ENCODE measurements around the gene MPPED2.

Gene MPPED2

GRCh38 chr11:30481796-30482195 lies 104.4 kb downstream of the MPPED2 start:
- no peak for DNase-seq

- DNase-seq: no peak
These were observed 104.8 kb downstream of the MPPED2 start for GRCh38 chr11:30481330-30481729.

- no peak for DNase-seq
These were observed 106.3 kb downstream of the MPPED2 start for GRCh38 chr11:30479899-30480298.

GRCh38 chr11:30478923-30479322 lies 107.2 kb downstream of the MPPED2 start:
- DNase-seq: no peak

- DNase-seq: no peak
These were observed 109.1 kb downstream of the MPPED2 start for GRCh38 chr11:30477061-30477460.

GRCh38 chr11:30474151-30474954 lies 111.8 kb downstream of the MPPED2 start:
- DNase-seq: no peak

- no peak for DNase-seq
These were observed 114.9 kb downstream of the MPPED2 start for GRCh38 chr11:30471244-30471643.

GRCh38 chr11:30468881-30469280 lies 117.3 kb downstream of the MPPED2 start:
- DNase-seq: no peak

GRCh38 chr11:30467176-30467575 lies 119.0 kb downstream of the MPPED2 start:
- no peak for DNase-seq

- DNase-seq: no peak
These were observed 120.5 kb downstream of the MPPED2 start for GRCh38 chr11:30465623-30466022.

- no peak for DNase-seq
These were observed 121.0 kb downstream of the MPPED2 start for GRCh38 chr11:30465192-30465591.

- no peak for DNase-seq
These were observed 122.9 kb downstream of the MPPED2 start for GRCh38 chr11:30463266-30463665.

- no peak for DNase-seq
These were observed 123.7 kb downstream of the MPPED2 start for GRCh38 chr11:30462421-30462820.

GRCh38 chr11:30459821-30460220 lies 126.3 kb downstream of the MPPED2 start:
- DNase-seq: no peak

- no peak for DNase-seq
These were observed 126.8 kb downstream of the MPPED2 start for GRCh38 chr11:30459306-30459705.

GRCh38 chr11:30458541-30458940 lies 127.6 kb downstream of the MPPED2 start:
- no peak for DNase-seq

- no peak for DNase-seq
These were observed 129.1 kb downstream of the MPPED2 start for GRCh38 chr11:30457087-30457486.

- DNase-seq: no peak
These were observed 131.1 kb downstream of the MPPED2 start for GRCh38 chr11:30455025-30455424.

- DNase-seq: no peak
These were observed 131.6 kb downstream of the MPPED2 start for GRCh38 chr11:30454541-30454940.

GRCh38 chr11:30454111-30454510 lies 132.0 kb downstream of the MPPED2 start:
- no peak for DNase-seq

GRCh38 chr11:30453705-30454104 lies 132.4 kb downstream of the MPPED2 start:
- DNase-seq: no peak

- no peak for DNase-seq
These were observed 133.3 kb downstream of the MPPED2 start for GRCh38 chr11:30452842-30453241.

- no peak for DNase-seq
These were observed 134.0 kb downstream of the MPPED2 start for GRCh38 chr11:30452114-30452513.

- DNase-seq: no peak
These were observed 134.5 kb downstream of the MPPED2 start for GRCh38 chr11:30451626-30452025.

GRCh38 chr11:30451167-30451566 lies 135.0 kb downstream of the MPPED2 start:
- no peak for DNase-seq
